ELF-1 (cell line): Measurements from ENCODE around the gene TRAF3.

Source experiments
- DNase-seq: peaks from one replicate; pipeline ENCODE4 v3.0.0-alpha.2; 2016; ENCODE audit warnings: low read depth, low spot score

TRAF3 gene

GRCh38 chr14:102776761-102777710 is at the start of gene TRAF3:
Gene TRAF3 (plus strand): TSS chr14:102777449. CDS start chr14:102870202, 92,753 bp downstream.
- DNase-seq = no peak

GRCh38 chr14:102728501-102728900 is 48.7 kb upstream of the TRAF3 start:
- no peak for DNase-seq

GRCh38 chr14:102729268-102729667 is 48.0 kb upstream of the TRAF3 start:
- no peak for DNase-seq

GRCh38 chr14:102729825-102730224 is 47.4 kb upstream of the TRAF3 start:
- DNase-seq = no peak

- no peak for DNase-seq
Measured at GRCh38 chr14:102731101-102731870, 46.0 kb upstream of the TRAF3 start.

- DNase-seq = no peak
Measured at GRCh38 chr14:102731871-102732800, 45.1 kb upstream of the TRAF3 start.

- no peak for DNase-seq
Measured at GRCh38 chr14:102732924-102733323, 44.3 kb upstream of the TRAF3 start.

- no peak for DNase-seq
Measured at GRCh38 chr14:102733326-102733725, 43.9 kb upstream of the TRAF3 start.

- DNase-seq = no peak
Measured at GRCh38 chr14:102734436-102734835, 42.8 kb upstream of the TRAF3 start.

- DNase-seq = no peak
Measured at GRCh38 chr14:102736956-102737355, 40.3 kb upstream of the TRAF3 start.

GRCh38 chr14:102737402-102738372 is 39.6 kb upstream of the TRAF3 start:
- DNase-seq = no peak

GRCh38 chr14:102738373-102739189 is 38.7 kb upstream of the TRAF3 start:
- no peak for DNase-seq

GRCh38 chr14:102739190-102739469 is 38.1 kb upstream of the TRAF3 start:
- DNase-seq = peak; percentile 35

- DNase-seq = no peak
Measured at GRCh38 chr14:102746634-102747438, 30.4 kb upstream of the TRAF3 start.

GRCh38 chr14:102748806-102749205 is 28.4 kb upstream of the TRAF3 start:
- no peak for DNase-seq

- DNase-seq = no peak
Measured at GRCh38 chr14:102749393-102750305, 27.6 kb upstream of the TRAF3 start.

GRCh38 chr14:102750376-102750775 is 26.9 kb upstream of the TRAF3 start:
- DNase-seq = no peak

- no peak for DNase-seq
Measured at GRCh38 chr14:102751088-102751487, 26.2 kb upstream of the TRAF3 start.
